CD1c-positive myeloid dendritic cell (primary cell): Measurements from ENCODE around the gene PEX14.

Experiments used
- DNase-seq: peaks from one replicate; pipeline ENCODE4 v3.0.0-alpha.2; 2016; ENCODE audit errors: extremely low spot score

Gene PEX14

GRCh38 chr1:10662824-10663677 lies 188.3 kb downstream of the PEX14 start:
- DNase-seq, result no peak

- DNase-seq, result no peak
Measured at GRCh38 chr1:10663678-10664035, 188.9 kb downstream of the PEX14 start.

- DNase-seq, result no peak
Measured at GRCh38 chr1:10664251-10664650, 189.5 kb downstream of the PEX14 start.

- no peak for DNase-seq
Measured at GRCh38 chr1:10665226-10665625, 190.5 kb downstream of the PEX14 start.

GRCh38 chr1:10665930-10666850 lies 191.4 kb downstream of the PEX14 start:
- no peak for DNase-seq

- no peak for DNase-seq
Measured at GRCh38 chr1:10667861-10668761, 193.4 kb downstream of the PEX14 start.

- DNase-seq, result no peak
Measured at GRCh38 chr1:10669570-10669969, 194.8 kb downstream of the PEX14 start.

GRCh38 chr1:10670190-10670589 lies 195.4 kb downstream of the PEX14 start:
- DNase-seq, result no peak

GRCh38 chr1:10671090-10671489 lies 196.3 kb downstream of the PEX14 start:
- no peak for DNase-seq

- DNase-seq, result no peak
Measured at GRCh38 chr1:10671622-10672342, 197.0 kb downstream of the PEX14 start.

GRCh38 chr1:10672343-10673050 lies 197.7 kb downstream of the PEX14 start:
- DNase-seq, result no peak

GRCh38 chr1:10673109-10673711 lies 198.5 kb downstream of the PEX14 start:
- DNase-seq, result no peak

GRCh38 chr1:10674222-10674621 lies 199.5 kb downstream of the PEX14 start:
- no peak for DNase-seq

- DNase-seq, result no peak
Measured at GRCh38 chr1:10674700-10675609, 200.2 kb downstream of the PEX14 start.

GRCh38 chr1:10675813-10676212 lies 201.1 kb downstream of the PEX14 start:
- no peak for DNase-seq

- no peak for DNase-seq
Measured at GRCh38 chr1:10676963-10677362, 202.2 kb downstream of the PEX14 start.

- no peak for DNase-seq
Measured at GRCh38 chr1:10677491-10678391, 203.0 kb downstream of the PEX14 start.

GRCh38 chr1:10678402-10678801 lies 203.7 kb downstream of the PEX14 start:
- no peak for DNase-seq
